Sigmoid colon (tissue), 4 donors: ENCODE results near the gene SMURF2.

Source experiments
- POLR2A ChIP-seq, 2 donors: fragments of 450-650 bp; IDR thresholded peaks; one replicate each; pipeline ENCODE4 v1.6.1; 2016; ENCODE audit warnings: antibody characterized with exemption in 2 of 2, mild to moderate bottlenecking in 2 of 2, moderate library complexity in 2 of 2
- POLR2AphosphoS5 ChIP-seq, 4 donors: sonication (generic); formaldehyde crosslinking; IDR thresholded peaks; one replicate each; pipeline ENCODE4 v1.6.1; 2017; ENCODE audit warnings: antibody characterized with exemption in 4 of 4
- TF ChIP-seq, protein P1 (sequence below), 4 experiments: fragments of 450-650 bp in 3 of 4; fragments of 200-600 bp in 1 of 4; IDR thresholded peaks; one replicate each; pipeline ENCODE4 v1.5.1; 2016 to 2019; ENCODE audit warnings: antibody characterized with exemption in 4 of 4, mild to moderate bottlenecking in 3 of 4, moderate library complexity in 2 of 4

DNA sequence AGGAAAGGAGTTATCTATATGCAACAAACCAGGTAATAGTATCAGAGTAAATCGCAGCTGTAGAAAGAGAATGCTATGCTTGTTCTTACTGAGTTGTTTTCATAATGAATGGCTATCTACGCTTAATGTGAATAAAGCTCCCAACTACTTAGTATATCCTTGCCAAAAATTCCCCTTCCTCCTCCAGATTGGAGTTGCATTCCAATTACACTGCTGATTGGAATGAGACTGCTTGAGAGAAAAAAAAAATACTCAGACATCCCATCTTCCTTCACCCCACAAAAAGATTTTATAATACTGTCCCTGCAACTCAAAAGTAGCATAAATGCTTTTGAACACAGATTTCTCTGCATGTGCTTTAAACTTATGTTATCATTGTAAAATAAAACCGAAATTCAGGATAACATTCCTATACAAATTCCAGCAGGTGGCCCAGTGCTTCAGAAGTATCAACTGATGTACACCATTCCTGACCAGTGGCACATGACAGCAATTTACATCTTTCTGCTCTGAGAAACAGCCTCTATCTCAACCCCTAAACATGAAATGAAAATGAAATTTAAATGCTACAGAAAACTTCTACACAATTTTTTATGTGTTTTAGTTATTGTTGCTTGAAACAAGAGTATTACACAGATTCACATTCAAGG is 47.0 kb downstream of the SMURF2 start:
- TF ChIP-seq POLR2A (IDR thresholded peaks at IDR 0.05) (no peak), POLR2AphosphoS5 (IDR thresholded peaks at IDR 0.05) (no peak)
- TF ChIP-seq, protein P1, sequence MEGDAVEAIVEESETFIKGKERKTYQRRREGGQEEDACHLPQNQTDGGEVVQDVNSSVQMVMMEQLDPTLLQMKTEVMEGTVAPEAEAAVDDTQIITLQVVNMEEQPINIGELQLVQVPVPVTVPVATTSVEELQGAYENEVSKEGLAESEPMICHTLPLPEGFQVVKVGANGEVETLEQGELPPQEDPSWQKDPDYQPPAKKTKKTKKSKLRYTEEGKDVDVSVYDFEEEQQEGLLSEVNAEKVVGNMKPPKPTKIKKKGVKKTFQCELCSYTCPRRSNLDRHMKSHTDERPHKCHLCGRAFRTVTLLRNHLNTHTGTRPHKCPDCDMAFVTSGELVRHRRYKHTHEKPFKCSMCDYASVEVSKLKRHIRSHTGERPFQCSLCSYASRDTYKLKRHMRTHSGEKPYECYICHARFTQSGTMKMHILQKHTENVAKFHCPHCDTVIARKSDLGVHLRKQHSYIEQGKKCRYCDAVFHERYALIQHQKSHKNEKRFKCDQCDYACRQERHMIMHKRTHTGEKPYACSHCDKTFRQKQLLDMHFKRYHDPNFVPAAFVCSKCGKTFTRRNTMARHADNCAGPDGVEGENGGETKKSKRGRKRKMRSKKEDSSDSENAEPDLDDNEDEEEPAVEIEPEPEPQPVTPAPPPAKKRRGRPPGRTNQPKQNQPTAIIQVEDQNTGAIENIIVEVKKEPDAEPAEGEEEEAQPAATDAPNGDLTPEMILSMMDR (IDR thresholded peaks at IDR 0.05): no peak
